HT-29 (cell line): ENCODE results near the gene ZBTB7C. TPM values are rescaled to one million over a fixed set of nuclear protein-coding genes. Genes with fewer than 3 reads are reported as not detected.

Source experiments
- DNase-seq: peaks from one replicate; pipeline ENCODE4 v3.0.0-alpha.2; 2015; ENCODE audit warnings: low spot score
- total RNA-seq: library from RNA; depleted of rRNA; stranded (reverse); fragments of >200 nt; shearing (Covaris generic); gene quantifications from 2 replicates; pipeline ENCODE4 v1.2.3, GENCODE V29; 2014

Gene ZBTB7C
- total RNA-seq, 1 experiment from 2014 or later: 15.1 TPM

GRCh38 chr18:48124857-48125626 is 284.1 kb downstream of the ZBTB7C start:
- DNase-seq: no peak

- DNase-seq: no peak
Observed at GRCh38 chr18:48123941-48124340, 285.2 kb downstream of the ZBTB7C start.

- no peak for DNase-seq
Observed at GRCh38 chr18:48123324-48123723, 285.9 kb downstream of the ZBTB7C start.

- no peak for DNase-seq
Observed at GRCh38 chr18:48122816-48123215, 286.4 kb downstream of the ZBTB7C start.

GRCh38 chr18:48122376-48122775 is 286.8 kb downstream of the ZBTB7C start:
- no peak for DNase-seq

- no peak for DNase-seq
Observed at GRCh38 chr18:48121752-48122151, 287.4 kb downstream of the ZBTB7C start.

- no peak for DNase-seq
Observed at GRCh38 chr18:48119204-48119603, 290.0 kb downstream of the ZBTB7C start.

GRCh38 chr18:48116873-48117630 is 292.1 kb downstream of the ZBTB7C start:
- DNase-seq: no peak

GRCh38 chr18:48116017-48116416 is 293.2 kb downstream of the ZBTB7C start:
- no peak for DNase-seq

- no peak for DNase-seq
Observed at GRCh38 chr18:48113691-48114090, 295.5 kb downstream of the ZBTB7C start.

GRCh38 chr18:48111587-48111986 is 297.6 kb downstream of the ZBTB7C start:
- no peak for DNase-seq

- DNase-seq: no peak
Observed at GRCh38 chr18:48110797-48111196, 298.4 kb downstream of the ZBTB7C start.

GRCh38 chr18:48109961-48110493 is 299.2 kb downstream of the ZBTB7C start:
- DNase-seq: no peak

GRCh38 chr18:48108136-48108535 is 301.0 kb downstream of the ZBTB7C start:
- DNase-seq: no peak

- no peak for DNase-seq
Observed at GRCh38 chr18:48106976-48107781, 302.0 kb downstream of the ZBTB7C start.

- DNase-seq: no peak
Observed at GRCh38 chr18:48106498-48106897, 302.7 kb downstream of the ZBTB7C start.

- DNase-seq: no peak
Observed at GRCh38 chr18:48105317-48105716, 303.9 kb downstream of the ZBTB7C start.

GRCh38 chr18:48104705-48105104 is 304.5 kb downstream of the ZBTB7C start:
- DNase-seq: no peak

- no peak for DNase-seq
Observed at GRCh38 chr18:48100651-48101165, 308.5 kb downstream of the ZBTB7C start.

GRCh38 chr18:48100165-48100575 is 309.0 kb downstream of the ZBTB7C start:
- DNase-seq: no peak

GRCh38 chr18:48099481-48100164 is 309.6 kb downstream of the ZBTB7C start:
- DNase-seq: no peak
